Osteocyte (in vitro differentiated cells): ENCODE measurements around the gene ANGEL2. TPM values are rescaled to one million over a fixed set of nuclear protein-coding genes. Genes with fewer than 3 reads are reported as not detected.
"Not testable (repeated sequence)": the region's sequence is repeated elsewhere in the genome, so short reads cannot be mapped to it uniquely, and the experiment has no call there.

Source experiments
- DNase-seq: peaks from one replicate; pipeline ENCODE4 v3.0.0; 2021; ENCODE audit warnings: mixed read lengths; ENCODE audit not compliant: unreplicated experiment; ENCODE audit errors: extremely low spot score
- H3K27ac Mint-ChIP-seq: one replicate; pipeline ENCODE4 v1.8.0; 2021; ENCODE audit warnings: mild to moderate bottlenecking, mixed read lengths; ENCODE audit not compliant: unreplicated experiment
- H3K27me3 Mint-ChIP-seq: one replicate; pipeline ENCODE4 v1.8.0; 2021; ENCODE audit warnings: mixed read lengths; ENCODE audit not compliant: unreplicated experiment
- H3K36me3 Mint-ChIP-seq: one replicate; pipeline ENCODE4 v1.8.0; 2021; ENCODE audit warnings: mixed read lengths; ENCODE audit not compliant: unreplicated experiment
- H3K4me1 Mint-ChIP-seq: one replicate; pipeline ENCODE4 v1.8.0; 2021; ENCODE audit warnings: mixed read lengths; ENCODE audit not compliant: unreplicated experiment
- H3K4me3 Mint-ChIP-seq: one replicate; pipeline ENCODE4 v1.8.0; 2021; ENCODE audit warnings: mild to moderate bottlenecking, moderate library complexity, mixed read lengths; ENCODE audit not compliant: unreplicated experiment
- H3K9me3 Mint-ChIP-seq: one replicate; pipeline ENCODE4 v1.8.0; 2021; ENCODE audit warnings: mixed read lengths; ENCODE audit not compliant: unreplicated experiment
- total RNA-seq: library from RNA; stranded (reverse); gene quantifications from 2 replicates; pipeline ENCODE4 v1.2.1, GENCODE V29; 2021
- TF ChIP-seq, protein P1 (sequence below): fragments of 200-600 bp; sonication (generic); IDR thresholded peaks from 2 replicates; pipeline ENCODE4 v1.5.0; 2021; ENCODE audit warnings: antibody characterized with exemption, mild to moderate bottlenecking, moderate library complexity

Gene ANGEL2
- total RNA-seq, 1 donor from 2014 or later, result 34.7 TPM

DNA sequence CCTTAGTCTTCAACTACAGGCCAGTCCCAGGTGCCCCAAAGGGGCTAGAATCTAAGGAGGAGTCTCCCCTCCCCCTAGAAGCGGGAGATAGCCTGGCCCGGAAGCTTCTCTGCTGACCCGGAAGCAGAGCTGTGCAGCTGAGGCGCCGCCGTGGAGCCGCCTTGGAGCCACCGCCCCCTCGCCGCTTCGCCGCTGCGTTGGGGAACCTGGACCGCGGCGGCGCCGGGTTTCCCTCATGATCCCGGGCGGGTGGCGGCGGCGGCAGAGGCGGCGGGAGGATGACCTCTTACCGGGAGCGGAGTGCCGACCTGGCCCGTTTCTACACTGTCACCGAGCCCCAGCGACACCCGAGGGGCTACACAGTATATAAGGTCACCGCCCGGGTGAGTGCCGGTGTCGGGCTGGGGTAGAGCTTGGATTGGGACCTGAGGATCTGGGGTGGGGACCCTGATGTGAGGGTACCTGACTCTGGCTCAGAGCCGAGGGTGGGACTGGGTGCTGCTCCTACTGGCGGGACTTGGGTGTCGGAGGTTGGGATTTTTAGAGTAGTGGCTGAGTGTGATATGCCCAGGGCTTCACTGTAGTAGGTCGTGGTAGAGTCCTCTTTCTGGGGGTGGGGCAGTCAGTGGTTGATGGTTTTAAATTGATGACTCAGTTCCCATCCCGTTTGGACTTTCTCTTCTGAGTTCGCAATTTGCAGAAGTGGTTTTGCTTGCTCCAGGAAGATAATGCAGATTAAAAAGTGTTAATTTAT lies 35.6 kb upstream of the ANGEL2 start, which contains the start of gene RPS6KC1:
Gene RPS6KC1 (plus strand): TSS at position 115 of the 754 bp plus-strand sequence. CDS start 164 bp downstream, at position 279.
- no peaks in the 10 kb centered on the region for H3K36me3 Mint-ChIP-seq
- TF ChIP-seq, protein P1, sequence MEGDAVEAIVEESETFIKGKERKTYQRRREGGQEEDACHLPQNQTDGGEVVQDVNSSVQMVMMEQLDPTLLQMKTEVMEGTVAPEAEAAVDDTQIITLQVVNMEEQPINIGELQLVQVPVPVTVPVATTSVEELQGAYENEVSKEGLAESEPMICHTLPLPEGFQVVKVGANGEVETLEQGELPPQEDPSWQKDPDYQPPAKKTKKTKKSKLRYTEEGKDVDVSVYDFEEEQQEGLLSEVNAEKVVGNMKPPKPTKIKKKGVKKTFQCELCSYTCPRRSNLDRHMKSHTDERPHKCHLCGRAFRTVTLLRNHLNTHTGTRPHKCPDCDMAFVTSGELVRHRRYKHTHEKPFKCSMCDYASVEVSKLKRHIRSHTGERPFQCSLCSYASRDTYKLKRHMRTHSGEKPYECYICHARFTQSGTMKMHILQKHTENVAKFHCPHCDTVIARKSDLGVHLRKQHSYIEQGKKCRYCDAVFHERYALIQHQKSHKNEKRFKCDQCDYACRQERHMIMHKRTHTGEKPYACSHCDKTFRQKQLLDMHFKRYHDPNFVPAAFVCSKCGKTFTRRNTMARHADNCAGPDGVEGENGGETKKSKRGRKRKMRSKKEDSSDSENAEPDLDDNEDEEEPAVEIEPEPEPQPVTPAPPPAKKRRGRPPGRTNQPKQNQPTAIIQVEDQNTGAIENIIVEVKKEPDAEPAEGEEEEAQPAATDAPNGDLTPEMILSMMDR, result peak; percentile 29
- peak; percentile 91 for DNase-seq

DNA sequence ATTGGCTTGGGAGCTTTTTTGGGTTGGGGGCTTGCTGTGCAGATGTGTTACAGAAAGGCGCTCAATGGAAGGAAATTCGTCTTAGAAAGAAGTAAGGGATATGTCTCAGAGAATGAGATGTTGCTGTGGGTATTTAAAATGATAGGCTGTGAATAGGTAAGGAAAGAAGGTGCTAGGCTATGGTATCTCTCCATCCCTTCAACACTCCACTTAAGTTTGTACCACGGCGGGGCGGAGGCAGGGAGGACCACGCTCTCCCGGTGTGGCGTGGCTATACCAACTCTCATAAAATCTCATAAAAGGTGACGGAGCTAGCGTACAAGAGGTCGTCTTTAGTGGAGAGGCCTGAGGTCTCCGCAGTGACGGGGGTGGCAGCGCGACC lies 35.1 kb upstream of the ANGEL2 start:
- no peak for DNase-seq
- Mint-ChIP-seq H3K27me3 (peaks cover 7% of the 10 kb centered on the region), H3K4me1 (peaks cover 27% of the 10 kb centered on the region), H3K27ac (peak overlapping the region; percentile 96), H3K9me3 (peaks cover 11% of the 10 kb centered on the region), H3K4me3 (peak overlapping the region; percentile 94), H3K36me3 (no peaks in the 10 kb centered on the region)
- TF ChIP-seq, protein P1, result no peak

More for the DNA sequence above, 35.6 kb upstream of the ANGEL2 start, which contains the start of gene RPS6KC1:
- H3K27me3 Mint-ChIP-seq, result peaks cover 7% of the 10 kb centered on the region
- peak within 1 kb of the TSS; percentile 94 for H3K4me3 Mint-ChIP-seq
- peak within 1 kb of the TSS; percentile 96 for H3K27ac Mint-ChIP-seq
- H3K9me3 Mint-ChIP-seq, result peaks cover 11% of the 10 kb centered on the region
- H3K4me1 Mint-ChIP-seq, result peaks cover 27% of the 10 kb centered on the region

DNA sequence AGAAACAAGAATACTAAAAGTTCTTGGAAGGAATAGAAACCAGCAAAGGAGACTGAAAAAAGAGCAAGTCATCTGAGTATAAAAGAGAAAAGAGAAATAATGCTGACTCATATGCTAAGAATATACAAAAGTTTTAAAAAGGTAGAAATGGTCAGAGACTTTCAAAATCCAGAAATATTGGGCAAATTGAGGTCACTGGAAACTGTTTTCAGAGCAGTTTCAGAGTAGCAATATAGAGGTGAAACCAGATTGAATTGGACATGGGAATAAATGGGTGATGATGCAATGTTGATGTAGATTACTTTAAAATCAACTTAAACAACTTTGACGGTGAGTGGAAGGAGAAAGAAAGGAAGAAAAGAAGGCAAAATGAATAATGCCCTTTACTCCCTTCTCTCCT lies 33.6 kb upstream of the ANGEL2 start:
- no peaks in the 10 kb centered on the region for H3K36me3 Mint-ChIP-seq
- H3K4me3 Mint-ChIP-seq, result no peak overlapping the region
- H3K4me1 Mint-ChIP-seq, result peaks cover 27% of the 10 kb centered on the region

DNA sequence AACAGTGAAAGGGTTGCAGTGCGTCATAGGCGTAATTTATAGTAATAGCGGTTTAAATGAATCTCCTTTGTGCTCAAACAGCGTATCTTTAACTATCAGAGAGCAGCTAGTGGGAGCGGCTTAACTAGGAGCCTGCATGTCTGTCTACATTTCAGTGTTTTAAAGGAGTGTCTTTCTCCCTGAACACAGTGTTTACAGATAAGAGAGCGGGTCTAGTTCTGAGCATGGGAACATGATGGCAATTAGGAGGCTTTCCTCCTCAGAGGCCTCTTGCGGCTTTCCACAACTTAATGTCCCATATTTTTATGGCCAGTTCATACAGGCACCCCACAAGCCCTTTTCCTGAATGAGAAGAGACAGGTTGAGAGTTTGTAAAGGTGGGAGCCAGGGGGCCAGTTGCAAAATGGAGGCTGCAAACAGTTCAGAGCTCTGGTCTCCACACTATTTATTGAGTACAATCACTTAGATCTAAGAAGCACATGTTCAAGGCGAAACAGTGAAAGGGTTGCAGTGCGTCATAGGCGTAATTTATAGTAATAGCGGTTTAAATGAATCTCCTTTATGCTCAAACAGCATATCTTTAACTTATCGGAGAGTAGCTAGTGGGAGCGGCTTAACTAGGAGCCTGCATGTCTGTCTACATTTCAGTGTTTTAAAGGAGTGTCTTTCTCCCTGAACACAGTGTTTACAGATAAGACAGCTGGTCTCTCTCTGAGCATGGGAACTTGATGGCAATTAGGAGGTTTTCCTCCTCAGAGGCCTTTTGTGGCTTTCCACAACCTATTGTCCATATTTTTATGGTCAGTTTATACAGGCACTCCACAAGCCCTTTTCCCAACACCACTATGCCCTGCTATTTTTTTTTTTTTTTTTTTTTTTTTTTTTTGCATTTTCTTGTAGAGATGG lies 29.9 kb upstream of the ANGEL2 start:
- not testable (repeated sequence) for DNase-seq, H3K36me3 Mint-ChIP-seq, H3K27ac Mint-ChIP-seq, H3K9me3 Mint-ChIP-seq, H3K4me3 Mint-ChIP-seq, H3K4me1 Mint-ChIP-seq
- peaks cover 22% of the 10 kb centered on the region for H3K27me3 Mint-ChIP-seq

More for the DNA sequence above, 33.6 kb upstream of the ANGEL2 start:
- H3K27me3 Mint-ChIP-seq, result peaks cover 7% of the 10 kb centered on the region
- TF ChIP-seq, protein P1, result no peak
- peaks cover 11% of the 10 kb centered on the region for H3K9me3 Mint-ChIP-seq
- DNase-seq, result no peak
- H3K27ac Mint-ChIP-seq, result no peak overlapping the region

DNA sequence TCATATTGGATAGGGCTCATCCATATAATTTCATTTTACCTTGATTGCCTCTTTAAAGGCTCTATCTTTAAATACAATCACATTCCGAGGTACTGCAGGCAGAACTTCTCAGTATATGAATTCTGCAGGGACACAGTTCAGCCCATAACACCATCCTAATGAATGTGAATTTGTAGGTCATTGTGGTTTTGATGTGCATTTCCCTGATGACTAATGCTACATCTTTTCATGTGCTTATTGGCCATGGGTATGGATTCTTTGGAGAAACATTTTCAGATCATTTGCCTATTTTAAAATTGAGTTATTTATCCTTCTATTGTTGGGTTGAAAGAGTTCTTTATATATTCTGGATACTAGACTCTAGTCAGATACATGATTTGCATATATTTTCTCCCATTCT lies 25.8 kb upstream of the ANGEL2 start:
- H3K4me1 Mint-ChIP-seq, result no peaks in the 10 kb centered on the region
- H3K9me3 Mint-ChIP-seq, result no peaks in the 10 kb centered on the region
- peaks cover 26% of the 10 kb centered on the region for H3K27me3 Mint-ChIP-seq
- TF ChIP-seq, protein P1, result no peak
- no peak for DNase-seq
- H3K4me3 Mint-ChIP-seq, result no peak overlapping the region
- no peak overlapping the region for H3K27ac Mint-ChIP-seq
- no peaks in the 10 kb centered on the region for H3K36me3 Mint-ChIP-seq
